Astrocyte of the spinal cord (primary cell): ENCODE results near the gene GATAD1.
"Not testable (repeated sequence)": the region's sequence is repeated elsewhere in the genome, so short reads cannot be mapped to it uniquely, and the experiment has no call there.

Source experiments
- DNase-seq: peaks from one replicate; pipeline ENCODE4 v3.0.0; 2011; ENCODE audit warnings: low read depth, low spot score
- H3K4me3 ChIP-seq: 2 replicates; pipeline ENCODE4 v1.5.1; 2011; ENCODE audit warnings: low read depth, mild to moderate bottlenecking, low read length, moderate library complexity
- in situ Hi-C: cut with HindIII; loops from 2 replicates; pipeline ENCODE4 v1.10.0; 2017; ENCODE audit warnings: low sequenced_read_pairs
- TF ChIP-seq, protein P1 (sequence below): IDR thresholded peaks from 2 replicates; pipeline ENCODE4 v1.5.1; 2012; ENCODE audit warnings: low read depth, mild to moderate bottlenecking, low read length, inconsistent platforms

Gene GATAD1

GRCh38 chr7:92466682-92467081 is 19.4 kb downstream of the GATAD1 start:
- no peak for DNase-seq
- TF ChIP-seq, protein P1, sequence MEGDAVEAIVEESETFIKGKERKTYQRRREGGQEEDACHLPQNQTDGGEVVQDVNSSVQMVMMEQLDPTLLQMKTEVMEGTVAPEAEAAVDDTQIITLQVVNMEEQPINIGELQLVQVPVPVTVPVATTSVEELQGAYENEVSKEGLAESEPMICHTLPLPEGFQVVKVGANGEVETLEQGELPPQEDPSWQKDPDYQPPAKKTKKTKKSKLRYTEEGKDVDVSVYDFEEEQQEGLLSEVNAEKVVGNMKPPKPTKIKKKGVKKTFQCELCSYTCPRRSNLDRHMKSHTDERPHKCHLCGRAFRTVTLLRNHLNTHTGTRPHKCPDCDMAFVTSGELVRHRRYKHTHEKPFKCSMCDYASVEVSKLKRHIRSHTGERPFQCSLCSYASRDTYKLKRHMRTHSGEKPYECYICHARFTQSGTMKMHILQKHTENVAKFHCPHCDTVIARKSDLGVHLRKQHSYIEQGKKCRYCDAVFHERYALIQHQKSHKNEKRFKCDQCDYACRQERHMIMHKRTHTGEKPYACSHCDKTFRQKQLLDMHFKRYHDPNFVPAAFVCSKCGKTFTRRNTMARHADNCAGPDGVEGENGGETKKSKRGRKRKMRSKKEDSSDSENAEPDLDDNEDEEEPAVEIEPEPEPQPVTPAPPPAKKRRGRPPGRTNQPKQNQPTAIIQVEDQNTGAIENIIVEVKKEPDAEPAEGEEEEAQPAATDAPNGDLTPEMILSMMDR: no peak
- in situ Hi-C loops: no loop called here
- H3K4me3 ChIP-seq: no peak overlapping the region

- in situ Hi-C loops, H3K4me3 ChIP-seq, DNase-seq: not testable (repeated sequence)
Measured at GRCh38 chr7:92468589-92468988, 21.3 kb downstream of the GATAD1 start.

- H3K4me3 ChIP-seq, DNase-seq, in situ Hi-C loops: not testable (repeated sequence)
Measured at GRCh38 chr7:92473989-92474388, 26.7 kb downstream of the GATAD1 start.

DNA sequence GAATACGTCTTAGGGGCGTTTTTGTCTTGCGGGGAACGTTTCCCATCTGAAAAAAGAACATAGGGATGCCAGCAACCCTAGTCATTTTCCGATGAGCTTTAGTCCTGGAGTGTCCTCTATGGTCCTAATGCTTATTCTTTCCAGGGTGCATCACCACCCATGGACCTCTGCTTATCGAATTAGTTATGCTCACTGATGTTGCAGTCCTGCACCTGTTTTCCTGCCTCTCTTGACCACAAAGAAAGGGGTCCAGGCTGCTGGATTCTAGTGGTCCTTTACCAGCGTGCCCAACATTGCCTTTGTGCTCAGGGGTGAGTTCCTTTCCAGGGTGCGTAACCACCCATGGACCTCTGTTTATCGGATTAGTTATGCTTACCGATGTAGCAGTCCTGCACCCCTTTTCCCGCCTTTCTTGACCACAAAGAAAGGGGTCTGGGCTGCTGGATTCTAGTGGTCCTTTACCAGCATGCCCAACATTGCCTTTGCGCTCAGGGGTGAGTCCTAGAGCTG is 28.0 kb downstream of the GATAD1 start:
- DNase-seq, in situ Hi-C loops, H3K4me3 ChIP-seq: not testable (repeated sequence)

- DNase-seq, in situ Hi-C loops, H3K4me3 ChIP-seq: not testable (repeated sequence)
Measured at GRCh38 chr7:92475851-92476590, 28.7 kb downstream of the GATAD1 start.

GRCh38 chr7:92477681-92478080 is 30.4 kb downstream of the GATAD1 start, which contains the start of gene ERVW-1:
ERVW-1 (minus strand) TSS chr7:92477946; CDS start chr7:92470381, 7,565 bp downstream.
- H3K4me3 ChIP-seq, DNase-seq, in situ Hi-C loops: not testable (repeated sequence)

DNA sequence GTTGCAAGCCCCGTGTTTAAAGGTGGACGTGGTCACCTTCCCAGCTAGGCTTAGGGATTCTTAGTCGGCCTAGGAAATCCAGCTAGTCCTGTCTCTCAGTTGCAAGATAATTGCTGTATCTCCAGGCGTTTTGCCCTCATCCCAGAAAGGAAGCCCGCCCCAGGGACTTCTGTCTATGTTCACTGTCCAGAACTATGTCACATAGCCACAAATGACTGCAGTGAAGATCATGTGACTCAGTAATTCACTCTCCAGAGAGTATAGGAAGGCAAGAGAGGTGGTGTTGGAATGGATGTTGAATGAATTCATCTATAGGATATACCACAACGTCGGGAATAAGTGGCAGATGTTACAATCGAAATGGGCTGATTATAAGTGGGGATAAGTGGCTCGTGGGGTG is 30.8 kb downstream of the GATAD1 start:
- TF ChIP-seq, protein P1: no peak
- in situ Hi-C loops: no loop called here
- no peak overlapping the region for H3K4me3 ChIP-seq

DNA sequence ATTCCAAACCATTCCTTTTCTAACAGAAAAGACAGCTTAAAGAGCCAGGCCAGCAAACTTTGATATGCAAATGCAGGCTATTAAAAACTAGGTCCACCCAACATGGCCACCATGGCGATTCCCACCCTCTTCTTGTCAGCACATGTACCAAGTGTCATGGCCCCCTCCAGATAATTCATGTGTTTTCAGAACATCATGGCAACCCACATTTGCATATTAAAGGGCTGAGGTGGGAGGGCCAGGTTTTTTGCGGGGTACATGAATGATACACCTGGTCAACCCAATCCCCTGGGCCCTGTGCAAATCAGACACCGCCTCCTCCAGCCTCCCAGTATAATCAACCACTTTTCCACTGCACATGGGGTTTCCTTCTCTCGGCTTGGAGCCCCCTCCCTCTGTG is 31.4 kb downstream of the GATAD1 start:
- TF ChIP-seq, protein P1: no peak
- in situ Hi-C loops: no loop called here
- no peak overlapping the region for H3K4me3 ChIP-seq
- DNase-seq: no peak

More for the DNA sequence above, 30.8 kb downstream of the GATAD1 start:
- no peak for DNase-seq

- H3K4me3 ChIP-seq, DNase-seq, in situ Hi-C loops: not testable (repeated sequence)
Measured at GRCh38 chr7:92479146-92479545, 31.9 kb downstream of the GATAD1 start.

DNA sequence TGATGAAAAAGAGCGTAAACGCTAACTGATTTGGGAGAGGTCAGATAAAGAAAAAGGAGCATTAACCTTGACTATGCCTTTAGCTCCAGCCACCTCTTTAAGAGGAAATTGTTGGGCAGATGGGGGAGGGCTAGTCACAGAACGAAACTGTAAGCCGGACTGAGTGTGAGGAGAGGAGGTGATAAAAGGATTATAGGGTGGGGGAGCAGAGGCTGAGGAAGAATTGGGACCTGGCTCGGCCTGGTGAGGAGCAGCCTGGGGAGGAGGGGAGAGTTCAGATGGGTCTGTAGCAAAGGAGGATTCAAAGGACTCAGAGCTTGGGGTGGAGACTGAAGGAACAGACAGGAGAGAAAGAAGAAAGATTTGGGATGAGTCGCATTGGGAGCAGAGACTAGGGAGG is 36.3 kb downstream of the GATAD1 start:
- H3K4me3 ChIP-seq, in situ Hi-C loops, DNase-seq: not testable (repeated sequence)

- H3K4me3 ChIP-seq, DNase-seq, in situ Hi-C loops: not testable (repeated sequence)
Measured at GRCh38 chr7:92484226-92484625, 36.9 kb downstream of the GATAD1 start.
